Endothelial cell of umbilical vein (primary cell): Measurements from ENCODE around the gene ABCD1. TPM values are rescaled to one million over a fixed set of nuclear protein-coding genes. Genes with fewer than 3 reads are reported as not detected.

ENCODE experiments used
- BruUV-seq: library from RNA; stranded (reverse); fragments of 400-500 nt; replicated peaks from 2 replicates; lab custom pipeline; 2021; lab: Mats Ljungman, UMichigan
- CTCF ChIA-PET: fragments of 300-600, 350-600 bp; sonication (Branson Sonifier 250); formaldehyde crosslinking; loops from one replicate; lab custom pipeline; 2021; ENCODE audit warnings: antibody characterized with exemption, inconsistent platforms; lab: Charles Lee
- POLR2A ChIA-PET: fragments of 300-600, 350-600 bp; sonication (Branson Sonifier 250); formaldehyde crosslinking; loops from one replicate; lab custom pipeline; 2021; ENCODE audit warnings: antibody characterized with exemption, inconsistent platforms; lab: Charles Lee
- DNase-seq: peaks from one replicate; pipeline ENCODE4 v3.0.0-alpha.2; 2011; ENCODE audit warnings: low read depth, low spot score
- FAIRE-seq: peaks from 2 replicates; lab custom pipeline; 2011; peaks lifted over from hg19 to GRCh38; lab: Jason Lieb, UNC
- H2AFZ ChIP-seq: 2 replicates; pipeline ENCODE4 v1.6.0; 2012; ENCODE audit warnings: low read depth, low read length, control low read depth, inconsistent platforms
- H3K27ac ChIP-seq: 2 replicates; pipeline ENCODE4 v1.5.1; 2011; ENCODE audit warnings: low read depth, mild to moderate bottlenecking, control low read depth, low read length, moderate library complexity; ENCODE audit not compliant: insufficient read depth
- H3K27me3 ChIP-seq, 2 experiments: 2 replicates each; pipeline versions ENCODE4 v1.6.0 to v1.6.1; 2011; ENCODE audit warnings: low read length in 2 of 2, mixed read lengths in 1 of 2; ENCODE audit not compliant: control insufficient read depth in 2 of 2, insufficient read depth in 2 of 2
- H3K36me3 ChIP-seq, 2 experiments: 2 replicates in 1 of 2; 3 replicates in 1 of 2; pipeline ENCODE4 v1.5.1; 2011; ENCODE audit warnings: low read length in 2 of 2, mild to moderate bottlenecking in 1 of 2, moderate library complexity in 1 of 2; ENCODE audit not compliant: control insufficient read depth in 2 of 2, insufficient read depth in 2 of 2; ENCODE audit errors: extremely low read depth in 1 of 2
- H3K4me1 ChIP-seq: 3 replicates; pipeline ENCODE4 v1.5.1; 2011; ENCODE audit warnings: mild to moderate bottlenecking, low read length; ENCODE audit not compliant: control insufficient read depth, insufficient read depth; ENCODE audit errors: extremely low read depth
- H3K4me2 ChIP-seq: 2 replicates; pipeline ENCODE4 v1.6.1; 2011; ENCODE audit warnings: low read length, control low read depth, mixed read lengths; ENCODE audit not compliant: insufficient read depth
- H3K4me3 ChIP-seq, 3 experiments: fragments of 200-600 bp in 1 of 3; sonication (generic), shearing (Covaris generic) in 1 of 3; replicated peaks in 1 of 3; 2 replicates each; pipeline ENCODE4 v1.5.1; 2011 to 2016; ENCODE audit warnings: control low read depth in 3 of 3, low read length in 3 of 3, mild to moderate bottlenecking in 2 of 3, inconsistent platforms in 1 of 3, low read depth in 1 of 3, moderate library complexity in 1 of 3; ENCODE audit not compliant: insufficient read depth in 1 of 3
- H3K79me2 ChIP-seq: 2 replicates; pipeline ENCODE4 v1.6.0; 2012; ENCODE audit warnings: low read length, inconsistent platforms; ENCODE audit not compliant: control insufficient read depth, insufficient read depth
- H3K9ac ChIP-seq: replicated peaks from 2 replicates; pipeline ENCODE3; 2011; ENCODE audit warnings: low read length, control low read depth; ENCODE audit not compliant: insufficient read depth; ENCODE audit errors: extremely low read depth
- H3K9me1 ChIP-seq: replicated peaks from 3 replicates; pipeline ENCODE4 v1.6.0; 2011; ENCODE audit warnings: mild to moderate bottlenecking, low read length; ENCODE audit not compliant: control insufficient read depth, insufficient read depth; ENCODE audit errors: extremely low read depth
- H3K9me3 ChIP-seq: replicated peaks from 2 replicates; pipeline ENCODE4 v1.5.1; 2012; ENCODE audit warnings: low read length, inconsistent platforms; ENCODE audit not compliant: control insufficient read depth, insufficient read depth
- H4K20me1 ChIP-seq: replicated peaks from 2 replicates; pipeline ENCODE3; 2011; ENCODE audit warnings: mild to moderate bottlenecking, low read length; ENCODE audit not compliant: control insufficient read depth, insufficient read depth; ENCODE audit errors: extremely low read depth
- EZH2 ChIP-seq: IDR thresholded peaks from 2 replicates; pipeline ENCODE4 v1.6.1; 2012; ENCODE audit warnings: borderline replicate concordance, low read depth, mild to moderate bottlenecking, moderate library complexity, low read length, inconsistent platforms; ENCODE audit not compliant: severe bottlenecking
- FOS ChIP-seq: IDR thresholded peaks from 2 replicates; pipeline ENCODE4 v1.6.1; 2011; ENCODE audit warnings: mild to moderate bottlenecking, low read length, moderate library complexity, borderline replicate concordance; ENCODE audit not compliant: insufficient read depth
- GATA2 ChIP-seq: IDR thresholded peaks from 2 replicates; pipeline ENCODE4 v1.7.0; 2011; ENCODE audit warnings: low read depth, mild to moderate bottlenecking, moderate library complexity, mixed read lengths, low read length; ENCODE audit not compliant: insufficient read length, insufficient read depth
- JUN ChIP-seq: IDR thresholded peaks from 2 replicates; pipeline ENCODE4 v1.6.1; 2011; ENCODE audit warnings: borderline replicate concordance, low read depth; ENCODE audit not compliant: insufficient read length, insufficient read depth
- MYC ChIP-seq: IDR thresholded peaks from one replicate; pipeline ENCODE4 v1.6.1; 2011; ENCODE audit warnings: mild to moderate bottlenecking, low read depth, low read length
- POLR2A ChIP-seq: IDR thresholded peaks from 2 replicates; pipeline ENCODE4 v1.6.1; 2012; ENCODE audit warnings: low read depth, mild to moderate bottlenecking, control low read depth, low read length
- POLR2AphosphoS5 ChIP-seq: IDR thresholded peaks from 2 replicates; pipeline ENCODE4 v1.6.1; 2012; ENCODE audit warnings: low read depth, mild to moderate bottlenecking, control low read depth, low read length, moderate library complexity; ENCODE audit not compliant: insufficient read depth
- dilution Hi-C: fragments of 300-500 bp; cut with MboI; formaldehyde crosslinking; loops from one replicate; pipeline ENCODE4 v1.15.0; 2019; ENCODE audit warnings: low sequenced_read_pairs; ENCODE audit not compliant: extremely low pct_ligation_motif_present
- intact Hi-C: fragments of 100-400 bp; cut with micrococcal nuclease; formaldehyde crosslinking; loops from one replicate; pipeline ENCODE4 v1.10.0; 2022
- polyA plus RNA-seq, 4 experiments: library from polyadenylated mRNA; depleted of rRNA in 3 of 4; stranded (reverse) in 3 of 4; unstranded in 1 of 4; fragments of >200 nt; gene quantifications; 2 replicates each; pipeline versions ENCODE4 v1.2.1 to v1.2.3, GENCODE V29; 2011 to 2012; ENCODE audit warnings: missing spikeins in 1 of 4
- total RNA-seq: library from RNA; stranded (reverse); gene quantifications from 2 replicates; pipeline ENCODE4 v1.2.3, GENCODE V29; 2021
- TF ChIP-seq, protein P1 (sequence below): IDR thresholded peaks from 2 replicates; pipeline ENCODE4 v1.6.1; 2011; ENCODE audit not compliant: insufficient read depth, insufficient read length
- TF ChIP-seq, protein P2 (sequence below), 2 donors: IDR thresholded peaks; 1 replicate in 1 of 2; 2 replicates in 1 of 2; pipeline ENCODE4 v1.5.1; 2011; ENCODE audit warnings: low read length in 2 of 2, mild to moderate bottlenecking in 2 of 2, moderate library complexity in 2 of 2, control low read depth in 1 of 2, inconsistent platforms in 1 of 2, low read depth in 1 of 2; ENCODE audit not compliant: insufficient read depth in 1 of 2; ENCODE audit errors: extremely low read depth in 1 of 2

Gene ABCD1
- total and polyA plus RNA-seq, 2 donors (not counting 3 experiments of a cell fraction or from before 2014, with no cell fraction given), result 9.1 to 12.9 TPM

DNA sequence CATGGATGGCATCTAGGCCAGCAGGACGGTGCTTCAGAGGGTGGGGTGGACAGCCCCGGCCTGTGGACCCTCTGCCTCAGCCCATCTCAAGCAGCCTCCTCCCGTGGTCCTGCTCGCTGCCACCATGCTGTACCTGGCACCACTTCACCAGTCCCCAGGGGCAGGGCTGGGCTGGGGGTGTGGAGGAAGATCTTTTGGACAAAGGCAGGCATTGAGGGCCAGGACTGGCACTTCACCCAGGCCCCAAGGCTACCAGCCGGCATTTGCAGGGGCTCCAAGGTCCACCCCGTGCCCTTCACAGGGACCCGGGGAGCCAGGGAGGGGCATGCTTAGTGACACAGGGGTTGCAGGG, 40.1 kb downstream of the ABCD1 start:
- Histone ChIP-seq H3K9ac (no peak overlapping the region), H3K4me2 (peak overlapping the region; percentile 47), H3K27ac (peak overlapping the region; percentile 75), H3K4me1 (peaks cover 20% of the 10 kb centered on the region), H3K36me3 (no peaks in the 10 kb centered on the region), H3K4me3 (peak overlapping the region in 1 of 3 experiments; percentile 28), H3K27me3 (no peaks in the 10 kb centered on the region), H3K79me2 (no peaks in the 10 kb centered on the region), H4K20me1 (no peaks in the 10 kb centered on the region), H3K9me1 (no peaks in the 10 kb centered on the region), H3K9me3 (no peaks in the 10 kb centered on the region), H2AFZ (no peak overlapping the region)
- ChIA-PET POLR2A (no interaction called here), CTCF (interaction anchor here (0.7 to 4.6 kb wide), 3 partner anchors 13 to 184 kb away, joined by 3 to 68 read pairs (median 20); no protein-coding TSS in a partner anchor)
- TF ChIP-seq, protein P1, sequence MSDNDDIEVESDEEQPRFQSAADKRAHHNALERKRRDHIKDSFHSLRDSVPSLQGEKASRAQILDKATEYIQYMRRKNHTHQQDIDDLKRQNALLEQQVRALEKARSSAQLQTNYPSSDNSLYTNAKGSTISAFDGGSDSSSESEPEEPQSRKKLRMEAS, result no peak
- TF ChIP-seq FOS (no peak), GATA2 (no peak), MYC (no peak), POLR2A (no peak), JUN (no peak), POLR2AphosphoS5 (no peak), EZH2 (no peak)
- TF ChIP-seq, protein P2, sequence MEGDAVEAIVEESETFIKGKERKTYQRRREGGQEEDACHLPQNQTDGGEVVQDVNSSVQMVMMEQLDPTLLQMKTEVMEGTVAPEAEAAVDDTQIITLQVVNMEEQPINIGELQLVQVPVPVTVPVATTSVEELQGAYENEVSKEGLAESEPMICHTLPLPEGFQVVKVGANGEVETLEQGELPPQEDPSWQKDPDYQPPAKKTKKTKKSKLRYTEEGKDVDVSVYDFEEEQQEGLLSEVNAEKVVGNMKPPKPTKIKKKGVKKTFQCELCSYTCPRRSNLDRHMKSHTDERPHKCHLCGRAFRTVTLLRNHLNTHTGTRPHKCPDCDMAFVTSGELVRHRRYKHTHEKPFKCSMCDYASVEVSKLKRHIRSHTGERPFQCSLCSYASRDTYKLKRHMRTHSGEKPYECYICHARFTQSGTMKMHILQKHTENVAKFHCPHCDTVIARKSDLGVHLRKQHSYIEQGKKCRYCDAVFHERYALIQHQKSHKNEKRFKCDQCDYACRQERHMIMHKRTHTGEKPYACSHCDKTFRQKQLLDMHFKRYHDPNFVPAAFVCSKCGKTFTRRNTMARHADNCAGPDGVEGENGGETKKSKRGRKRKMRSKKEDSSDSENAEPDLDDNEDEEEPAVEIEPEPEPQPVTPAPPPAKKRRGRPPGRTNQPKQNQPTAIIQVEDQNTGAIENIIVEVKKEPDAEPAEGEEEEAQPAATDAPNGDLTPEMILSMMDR (IDR thresholded peaks at IDR 0.05; ENCODE audit: extremely low read depth in 1 of 2, insufficient read depth in 1 of 2, low read depth in 1 of 2, low read length in 2 of 2), result no peak
- no peak for FAIRE-seq
- DNase-seq, result no peak
- no TSS peak for BruUV-seq
- dilution Hi-C loops, result no loop called here
- intact Hi-C loops, result loop anchor here (1.0 to 10.0 kb wide), 6 partner anchors 30 to 280 kb away; partner anchors contain the start of genes IDH3G and SSR4
